HCT116 (cell line): ENCODE data around the gene TMEM52B. TPM values are rescaled to one million over a fixed set of nuclear protein-coding genes. Genes with fewer than 3 reads are reported as not detected.

ENCODE experiments used
- ATAC-seq: fragments of 200-7000 bp; cut with Tn5 transposase; 2 replicates; pipeline ENCODE4 v1.9.1; 2020; ENCODE audit warnings: mild to moderate bottlenecking, moderate library complexity
- BruUV-seq: library from RNA; stranded (reverse); fragments of 400-500 nt; replicated peaks from 2 replicates; lab custom pipeline; 2021; lab: Mats Ljungman, UMichigan
- CTCF ChIA-PET: fragments of 300-600 bp; sonication (Branson Sonifier 250); formaldehyde crosslinking; loops from one replicate; lab custom pipeline; 2021; ENCODE audit warnings: antibody characterized with exemption; lab: Charles Lee
- POLR2A ChIA-PET: fragments of 300-600, 350-600 bp; sonication (Branson Sonifier 250); formaldehyde crosslinking; loops from one replicate; lab custom pipeline; 2021; ENCODE audit warnings: antibody characterized with exemption; lab: Charles Lee
- RAD21 ChIA-PET, 2 experiments: fragments of 300-600 bp; sonication (Branson Sonifier 250); formaldehyde crosslinking; loops; one replicate each; lab custom pipeline; 2023; ENCODE audit warnings: low total read pairs in 2 of 2; ENCODE audit not compliant: uncharacterized antibody in 2 of 2, unreplicated experiment in 2 of 2, low non-redundant PET in 1 of 2; lab: Charles Lee
- DNase-seq: peaks from one replicate; pipeline ENCODE4 v3.0.0-alpha.2; 2010; ENCODE audit warnings: low read depth, low spot score
- H2AFZ ChIP-seq: fragments of 200-600 bp; shearing (Covaris generic), sonication (generic); 2 replicates; pipeline ENCODE4 v1.6.1; 2017; ENCODE audit warnings: low read depth, mixed run types, mixed read lengths, antibody characterized with exemption, low read length; ENCODE audit not compliant: poor library complexity, severe bottlenecking
- H3K27ac ChIP-seq: 2 replicates; pipeline ENCODE4 v1.5.1; 2012; ENCODE audit warnings: low read depth, low read length
- H3K27me3 ChIP-seq: fragments of 200-600 bp; sonication (generic); 2 replicates; pipeline ENCODE4 v1.6.1; 2016; ENCODE audit warnings: mixed run types, low read length, mixed read lengths; ENCODE audit not compliant: insufficient read depth
- H3K36me3 ChIP-seq, 2 experiments: fragments of 200-500 bp in 1 of 2; fragments of 200-600 bp in 1 of 2; sonication (Bioruptor generic) in 1 of 2; sonication (generic) in 1 of 2; 2 replicates each; pipeline versions ENCODE4 v1.5.1 to v1.6.1; 2014 to 2016; ENCODE audit warnings: low read length in 2 of 2, inconsistent platforms in 1 of 2, mixed read lengths in 1 of 2, mixed run types in 1 of 2; ENCODE audit not compliant: insufficient read depth in 2 of 2, control insufficient read depth in 1 of 2
- H3K4me1 ChIP-seq, 2 experiments: fragments of 200-600 bp in 1 of 2; sonication (generic) in 1 of 2; 2 replicates each; pipeline versions ENCODE4 v1.5.1 to v1.6.1; 2012 to 2017; ENCODE audit warnings: low read length in 2 of 2, inconsistent platforms in 1 of 2, mild to moderate bottlenecking in 1 of 2, mixed read lengths in 1 of 2, mixed run types in 1 of 2, moderate library complexity in 1 of 2; ENCODE audit not compliant: insufficient read depth in 2 of 2, control insufficient read depth in 1 of 2
- H3K4me2 ChIP-seq: fragments of 200-600 bp; sonication (generic); 2 replicates; pipeline ENCODE4 v1.6.1; 2017; ENCODE audit warnings: mixed run types, low read length, mixed read lengths
- H3K4me3 ChIP-seq, 2 experiments: fragments of 200-600 bp in 1 of 2; sonication (generic) in 1 of 2; replicated peaks in 1 of 2; 2 replicates each; pipeline ENCODE4 v1.5.1; 2011 to 2016; ENCODE audit warnings: low read length in 2 of 2, control low read depth in 1 of 2, low read depth in 1 of 2, mild to moderate bottlenecking in 1 of 2, mixed read lengths in 1 of 2, mixed run types in 1 of 2
- H3K79me2 ChIP-seq: fragments of 200-600 bp; sonication (generic); 2 replicates; pipeline ENCODE4 v1.6.1; 2017; ENCODE audit warnings: mild to moderate bottlenecking, mixed run types, low read length, moderate library complexity, mixed read lengths; ENCODE audit not compliant: insufficient read depth
- H3K9ac ChIP-seq: fragments of 200-600 bp; sonication (generic); 2 replicates; pipeline ENCODE4 v1.6.1; 2016; ENCODE audit warnings: low read length, mixed read lengths
- H3K9me2 ChIP-seq: fragments of 200-600 bp; sonication (generic), shearing (Covaris generic); 2 replicates; pipeline ENCODE4 v1.6.1; 2017; ENCODE audit warnings: mixed run types, mild to moderate bottlenecking, moderate library complexity; ENCODE audit not compliant: insufficient read depth
- H3K9me3 ChIP-seq, 2 experiments: fragments of 200-500 bp in 1 of 2; fragments of 200-600 bp in 1 of 2; sonication (Bioruptor generic) in 1 of 2; sonication (generic) in 1 of 2; 2 replicates each; pipeline ENCODE4 v1.6.1; 2014 to 2017; ENCODE audit warnings: low read length in 2 of 2, mixed read lengths in 2 of 2, inconsistent platforms in 1 of 2, low read depth in 1 of 2, mild to moderate bottlenecking in 1 of 2, mixed run types in 1 of 2, moderate library complexity in 1 of 2; ENCODE audit not compliant: control insufficient read depth in 1 of 2, insufficient read depth in 1 of 2
- H4K20me1 ChIP-seq: fragments of 200-600 bp; sonication (generic), shearing (Covaris generic); 2 replicates; pipeline ENCODE4 v1.6.1; 2017; ENCODE audit warnings: mixed run types, mild to moderate bottlenecking, moderate library complexity; ENCODE audit not compliant: insufficient read depth
- CTCF ChIP-seq, 3 experiments: fragments of 200-600 bp in 1 of 3; sonication (generic) in 1 of 3; IDR thresholded peaks in 2 of 3; conservative IDR thresholded peaks in 1 of 3; 2 replicates each; pipeline ENCODE4 v1.5.1; 2012 to 2017; ENCODE audit warnings: low read depth in 2 of 3, low read length in 2 of 3, antibody characterized with exemption in 1 of 3, borderline replicate concordance in 1 of 3, control low read depth in 1 of 3, mild to moderate bottlenecking in 1 of 3, mixed read lengths in 1 of 3, mixed run types in 1 of 3, moderate library complexity in 1 of 3; ENCODE audit not compliant: insufficient read depth in 1 of 3
- RAD21 ChIP-seq: IDR thresholded peaks from 2 replicates; pipeline ENCODE4 v1.6.1; 2012; ENCODE audit warnings: low read depth, mild to moderate bottlenecking
- ZBTB33 ChIP-seq: IDR thresholded peaks from 2 replicates; pipeline ENCODE4 v1.6.1; 2011; ENCODE audit warnings: mild to moderate bottlenecking, low read length, moderate library complexity; ENCODE audit not compliant: insufficient replicate concordance; ENCODE audit errors: extremely low read depth
- intact Hi-C: fragments of 100-400 bp; cut with micrococcal nuclease; formaldehyde crosslinking; loops from 2 replicates; pipeline ENCODE4 v1.10.0; 2022
- total RNA-seq: library from RNA; stranded (reverse); gene quantifications from one replicate; pipeline ENCODE4 v1.2.1, GENCODE V29; 2021; ENCODE audit not compliant: unreplicated experiment

The TMEM52B gene
- total RNA-seq, 1 experiment from 2014 or later = not detected

GRCh38 chr12:10235761-10236631 lies 57.2 kb downstream of the TMEM52B start:
- CTCF ChIA-PET = interaction anchor here (0.7 to 1.2 kb wide), 2 partner anchors 24 to 470 kb away, joined by 3 read pairs; no protein-coding TSS in a partner anchor
- no peak overlapping the region for H3K4me2 ChIP-seq
- H3K27ac ChIP-seq = no peak overlapping the region
- intact Hi-C loops = loop anchor here (1.0 to 10.0 kb wide), 5 partner anchors 265 to 959 kb away; partner anchors contain the start of gene STYK1
- no peak overlapping the region for H3K9ac ChIP-seq
- no peaks in the 10 kb centered on the region for H3K79me2 ChIP-seq
- H3K9me2 ChIP-seq = no peaks in the 10 kb centered on the region
- H4K20me1 ChIP-seq = no peaks in the 10 kb centered on the region
- no peaks in the 10 kb centered on the region for H3K27me3 ChIP-seq
- POLR2A ChIA-PET = no interaction called here
- no peak overlapping the region for H2AFZ ChIP-seq
- RAD21 ChIA-PET = interaction anchor here in 1 of 2 experiments (0.7 kb wide), 1 partner anchor 514 kb away, joined by 3 read pairs; no protein-coding TSS in a partner anchor
- TF ChIP-seq CTCF (IDR thresholded peaks at IDR 0.05 in 2 of 3, conservative IDR thresholded peaks at IDR 0.05 in 1 of 3; ENCODE audit: borderline replicate concordance in 1 of 3, insufficient read depth in 1 of 3, low read depth in 2 of 3, low read length in 2 of 3) = peak; percentile 73 to 79 (median 75)
- no peak for TF ChIP-seq ZBTB33
- peak; percentile 87 for TF ChIP-seq RAD21
- BruUV-seq = no TSS peak
- peak; percentile 85 for ATAC-seq
- peak; percentile 31 for DNase-seq
- no peak overlapping the region for H3K4me3 ChIP-seq
- H3K4me1 ChIP-seq = no peaks in the 10 kb centered on the region
- H3K9me3 ChIP-seq = no peaks in the 10 kb centered on the region; a peak in 2 of 4 replicates
- H3K36me3 ChIP-seq = no peaks in the 10 kb centered on the region
